HG03460 (cell line): ENCODE results near the gene TRPV4.

Experiments used
- ATAC-seq: cut with Tn5 transposase; IDR thresholded peaks from one replicate; pipeline ENCODE4 v1.9.1; 2021; ENCODE audit not compliant: unreplicated experiment

TRPV4 gene

GRCh38 chr12:109764776-109765445, 68.3 kb downstream of the TRPV4 start:
- no peak for ATAC-seq

DNA sequence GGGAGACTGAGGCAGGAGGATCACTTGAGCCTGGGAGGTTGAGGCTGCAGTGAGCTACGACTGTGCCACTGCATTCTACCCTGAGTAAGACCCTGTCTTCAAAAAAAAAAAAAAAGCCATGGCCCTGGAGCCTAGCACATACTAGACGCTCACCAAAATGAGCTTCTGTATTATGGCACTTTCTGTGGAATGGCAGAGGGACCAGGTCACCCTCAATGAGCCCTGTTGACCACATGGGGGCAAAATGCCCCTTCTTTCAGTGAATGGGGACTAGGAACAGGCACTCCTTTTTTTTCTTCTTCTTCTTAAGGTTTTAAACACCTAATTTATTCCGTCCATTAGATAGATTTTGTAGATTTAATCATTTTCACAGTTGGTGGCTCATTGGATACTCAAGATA, 69.1 kb downstream of the TRPV4 start:
- no peak for ATAC-seq

GRCh38 chr12:109763201-109763841, 69.9 kb downstream of the TRPV4 start:
- ATAC-seq = no peak

- no peak for ATAC-seq
Measured at GRCh38 chr12:109762673-109763191, 70.5 kb downstream of the TRPV4 start.

- no peak for ATAC-seq
Measured at GRCh38 chr12:109762071-109762672, 71.0 kb downstream of the TRPV4 start.

GRCh38 chr12:109760930-109761921, 72.0 kb downstream of the TRPV4 start:
- no peak for ATAC-seq

- ATAC-seq = no peak
Measured at GRCh38 chr12:109760031-109760929, 72.9 kb downstream of the TRPV4 start.

- no peak for ATAC-seq
Measured at GRCh38 chr12:109759595-109759994, 73.6 kb downstream of the TRPV4 start.

DNA sequence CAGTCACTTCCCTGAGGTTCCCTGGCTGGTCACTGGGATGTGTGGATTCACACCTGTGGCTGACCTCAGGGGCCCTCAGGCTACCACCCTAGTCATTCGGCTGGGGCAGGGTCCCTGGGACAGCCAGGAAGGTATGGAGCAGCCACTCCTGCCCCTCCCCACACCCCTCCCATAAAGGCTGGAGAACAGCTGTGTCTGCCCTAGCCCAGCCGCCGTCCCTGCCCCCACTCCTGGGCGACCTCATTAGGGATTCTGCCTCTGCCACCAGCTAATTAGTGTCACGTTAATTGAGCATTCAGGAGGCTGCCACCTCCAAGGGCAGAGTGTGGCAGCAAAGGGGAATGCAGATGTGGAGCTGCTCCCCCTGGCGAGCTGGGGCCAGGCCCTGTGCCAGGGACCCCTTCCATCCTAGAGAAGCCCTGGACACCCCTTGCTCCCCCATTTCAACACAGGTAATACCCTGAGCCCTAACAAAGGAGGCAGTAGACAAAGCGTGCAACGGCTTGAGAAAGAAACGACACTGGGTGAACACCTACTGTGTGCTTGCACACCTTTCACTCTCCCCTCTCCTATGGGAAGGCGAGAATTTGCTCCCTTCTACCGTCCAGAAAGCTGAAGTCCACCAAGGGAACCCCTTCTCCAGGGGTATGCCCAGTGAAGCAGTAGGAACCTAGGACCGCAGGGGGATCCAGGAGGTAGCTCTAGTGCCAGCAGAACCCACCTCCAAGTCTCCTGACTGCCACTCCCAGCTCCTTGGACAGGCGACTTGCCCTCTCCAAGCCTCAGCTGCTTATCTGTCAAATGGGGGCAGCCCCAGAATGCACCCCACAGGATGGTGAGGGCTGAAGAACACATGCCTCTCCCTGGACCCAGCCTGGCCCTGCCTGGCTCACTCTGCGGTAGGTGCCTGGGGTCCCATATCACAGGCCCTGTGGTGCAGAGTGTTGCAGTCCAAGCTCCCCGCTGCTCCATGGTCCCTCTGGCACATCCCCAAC, 74.5 kb downstream of the TRPV4 start:
- ATAC-seq = no peak

GRCh38 chr12:109757671-109758265, 75.4 kb downstream of the TRPV4 start:
- ATAC-seq = no peak

DNA sequence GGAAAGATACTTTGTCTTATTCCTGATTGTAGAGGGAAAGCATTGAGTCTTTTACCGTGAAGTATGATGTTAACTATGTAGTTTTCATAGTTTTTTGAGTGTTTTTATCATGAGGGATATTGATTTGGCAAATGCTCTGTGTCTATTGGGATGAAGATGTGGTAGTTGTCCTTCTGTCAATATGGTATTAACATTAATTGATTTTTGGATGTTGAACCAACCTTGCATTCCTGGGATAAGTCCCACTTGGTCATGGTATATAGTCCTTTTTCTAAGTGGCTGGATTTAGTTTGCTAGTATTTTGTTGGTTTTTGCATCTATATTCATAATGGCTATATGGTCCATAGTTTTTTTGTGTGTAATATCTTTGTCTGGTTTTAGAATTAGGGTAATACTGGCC, 76.7 kb downstream of the TRPV4 start:
- ATAC-seq = no peak

DNA sequence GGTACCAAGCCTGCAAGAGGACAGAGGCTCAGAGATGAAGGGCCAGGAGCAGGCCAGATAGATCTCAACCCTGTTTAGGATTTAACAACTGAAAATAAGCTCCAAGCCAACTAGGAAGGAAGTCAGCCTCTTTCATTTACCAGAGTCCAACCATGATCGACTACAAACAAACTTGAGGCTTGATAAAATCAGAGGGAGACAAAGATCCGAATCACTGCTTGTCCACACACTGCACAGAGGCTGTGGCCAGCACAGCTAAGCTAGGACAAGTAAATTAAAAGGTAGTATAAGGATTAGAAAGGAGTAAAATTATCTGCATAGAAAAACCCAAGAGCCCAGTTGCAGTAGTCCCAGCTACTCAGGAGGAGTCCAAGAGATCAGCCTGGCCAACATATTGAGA, 79.2 kb downstream of the TRPV4 start:
- ATAC-seq = no peak

- no peak for ATAC-seq
Measured at GRCh38 chr12:109753054-109753401, 80.2 kb downstream of the TRPV4 start.

DNA sequence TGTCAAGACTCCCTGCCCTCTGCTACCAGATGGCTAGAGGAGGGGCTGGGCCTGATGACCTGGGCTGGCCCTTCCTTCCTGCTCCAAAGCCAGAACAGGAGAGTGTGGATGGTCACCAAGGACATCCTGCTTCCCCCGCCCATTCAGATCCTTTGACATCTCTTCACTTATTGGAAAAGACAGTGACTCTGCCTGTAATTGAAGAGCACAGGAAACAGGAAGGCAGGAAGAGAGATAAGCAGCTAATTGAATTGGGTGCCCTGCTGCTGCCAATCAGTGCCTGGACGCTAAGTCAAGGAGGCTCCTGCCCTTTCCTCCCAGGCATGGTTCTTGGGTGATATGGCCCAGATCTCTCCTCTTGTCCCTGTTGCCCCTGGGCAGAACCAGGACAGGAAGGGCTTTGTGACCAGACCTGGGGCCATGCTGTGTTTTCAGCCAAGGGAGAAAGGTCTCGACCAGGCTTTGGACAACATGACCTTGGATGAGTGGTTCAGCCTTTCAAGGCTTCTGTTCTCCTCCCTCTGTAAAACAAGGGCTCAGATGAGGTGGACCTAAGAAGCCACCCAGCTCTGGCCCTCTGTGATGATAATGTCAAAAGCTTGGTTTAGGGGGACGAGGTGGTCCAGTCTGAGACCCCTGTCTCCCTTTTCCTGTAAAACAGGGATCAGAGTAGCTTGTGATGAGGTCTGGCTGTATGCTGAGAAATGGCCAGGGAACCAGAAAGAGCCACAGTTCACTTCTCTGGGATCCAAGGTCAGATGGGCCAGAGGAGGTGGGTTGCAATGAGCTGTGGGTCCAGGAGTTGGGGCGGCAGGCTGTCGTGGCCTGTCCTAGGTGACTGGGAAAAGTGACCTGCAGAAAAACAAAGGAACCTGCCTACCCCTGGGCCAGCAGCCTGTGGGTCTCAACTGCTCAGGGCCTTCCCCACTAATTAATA, 80.8 kb downstream of the TRPV4 start:
- ATAC-seq = no peak

DNA sequence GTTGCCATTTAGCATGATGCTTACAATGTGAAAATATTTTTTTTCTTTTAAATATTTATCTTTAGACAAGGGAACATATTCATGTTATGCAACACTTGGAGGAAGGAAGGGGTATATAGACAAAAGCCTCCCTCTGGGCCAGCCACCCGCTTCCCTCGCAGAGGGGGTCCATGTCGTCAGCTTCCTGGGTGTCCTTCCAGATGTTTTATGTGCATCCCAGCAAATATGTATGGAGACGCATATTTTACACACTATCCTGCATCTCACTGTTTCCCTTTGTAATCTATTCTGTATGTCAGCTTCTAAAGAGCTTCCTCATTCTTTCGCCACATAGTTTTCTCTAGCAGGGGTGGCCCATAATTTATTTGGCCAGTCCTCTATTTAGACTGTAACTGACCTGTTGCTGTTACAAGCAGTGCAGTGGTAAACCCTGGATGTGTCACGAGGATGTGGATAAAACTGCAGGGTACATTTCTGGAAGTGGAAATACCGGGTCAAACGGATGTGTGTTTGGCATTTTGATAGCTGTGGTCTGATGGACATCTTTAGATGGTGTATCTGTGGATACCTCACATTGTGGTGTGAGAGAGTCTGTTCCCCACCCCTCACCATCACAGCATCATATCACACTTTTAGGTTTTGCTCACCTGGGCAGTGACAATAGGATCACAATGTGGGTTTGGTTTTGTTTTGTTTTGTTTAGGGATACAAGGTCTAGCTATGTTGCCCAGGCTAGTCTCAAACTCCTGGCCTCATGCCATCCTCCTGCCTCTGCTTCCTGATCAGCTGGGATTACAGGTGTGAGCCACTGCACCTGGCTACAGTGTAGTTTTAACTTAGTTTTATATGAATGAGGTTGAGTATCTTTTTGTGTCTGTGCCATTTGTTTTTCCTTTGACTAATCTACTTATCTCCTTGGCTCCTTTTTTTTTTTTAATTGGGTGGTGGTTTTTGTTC, 87.9 kb downstream of the TRPV4 start:
- ATAC-seq = no peak

DNA sequence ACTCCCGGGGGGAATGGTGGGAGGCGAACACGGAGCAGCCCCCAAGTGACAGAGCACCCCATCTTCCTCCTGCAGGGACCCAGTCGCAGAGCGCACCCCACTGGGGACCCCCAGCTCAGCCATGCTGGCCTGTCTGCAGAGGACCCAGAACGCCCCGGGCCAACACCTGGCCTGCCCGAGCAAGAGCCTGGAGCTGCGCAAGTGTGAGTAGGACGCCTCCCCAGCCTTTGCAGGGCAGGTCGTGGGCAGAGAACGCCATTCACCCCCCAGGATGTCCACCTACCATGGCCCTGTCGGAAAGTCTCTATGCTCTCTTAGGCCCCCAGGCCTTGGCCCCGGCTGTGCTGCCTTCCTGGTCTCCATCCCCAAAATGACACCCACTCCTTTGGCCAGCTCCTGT, 89.2 kb downstream of the TRPV4 start:
- ATAC-seq = no peak
